GM12864 (cell line): ENCODE measurements around the gene PRR15L.

Source experiments
- DNase-seq: peaks from one replicate; pipeline ENCODE4 v3.0.0-alpha.2; 2011; ENCODE audit warnings: low read depth
- H3K4me3 ChIP-seq: 2 replicates; pipeline ENCODE4 v1.5.1; 2011; ENCODE audit warnings: mild to moderate bottlenecking, low read depth, low read length, control low read depth
- TF ChIP-seq, protein P1 (sequence below): IDR thresholded peaks from 2 replicates; pipeline ENCODE4 v1.5.1; 2011; ENCODE audit warnings: low read depth, mild to moderate bottlenecking, moderate library complexity, low read length, control low read depth, inconsistent platforms; ENCODE audit errors: missing control alignments

PRR15L gene

GRCh38 chr17:47980541-47980940, 22.9 kb upstream of the PRR15L start:
- no peak overlapping the region for H3K4me3 ChIP-seq
- TF ChIP-seq, protein P1, sequence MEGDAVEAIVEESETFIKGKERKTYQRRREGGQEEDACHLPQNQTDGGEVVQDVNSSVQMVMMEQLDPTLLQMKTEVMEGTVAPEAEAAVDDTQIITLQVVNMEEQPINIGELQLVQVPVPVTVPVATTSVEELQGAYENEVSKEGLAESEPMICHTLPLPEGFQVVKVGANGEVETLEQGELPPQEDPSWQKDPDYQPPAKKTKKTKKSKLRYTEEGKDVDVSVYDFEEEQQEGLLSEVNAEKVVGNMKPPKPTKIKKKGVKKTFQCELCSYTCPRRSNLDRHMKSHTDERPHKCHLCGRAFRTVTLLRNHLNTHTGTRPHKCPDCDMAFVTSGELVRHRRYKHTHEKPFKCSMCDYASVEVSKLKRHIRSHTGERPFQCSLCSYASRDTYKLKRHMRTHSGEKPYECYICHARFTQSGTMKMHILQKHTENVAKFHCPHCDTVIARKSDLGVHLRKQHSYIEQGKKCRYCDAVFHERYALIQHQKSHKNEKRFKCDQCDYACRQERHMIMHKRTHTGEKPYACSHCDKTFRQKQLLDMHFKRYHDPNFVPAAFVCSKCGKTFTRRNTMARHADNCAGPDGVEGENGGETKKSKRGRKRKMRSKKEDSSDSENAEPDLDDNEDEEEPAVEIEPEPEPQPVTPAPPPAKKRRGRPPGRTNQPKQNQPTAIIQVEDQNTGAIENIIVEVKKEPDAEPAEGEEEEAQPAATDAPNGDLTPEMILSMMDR: no peak
- no peak for DNase-seq

DNA sequence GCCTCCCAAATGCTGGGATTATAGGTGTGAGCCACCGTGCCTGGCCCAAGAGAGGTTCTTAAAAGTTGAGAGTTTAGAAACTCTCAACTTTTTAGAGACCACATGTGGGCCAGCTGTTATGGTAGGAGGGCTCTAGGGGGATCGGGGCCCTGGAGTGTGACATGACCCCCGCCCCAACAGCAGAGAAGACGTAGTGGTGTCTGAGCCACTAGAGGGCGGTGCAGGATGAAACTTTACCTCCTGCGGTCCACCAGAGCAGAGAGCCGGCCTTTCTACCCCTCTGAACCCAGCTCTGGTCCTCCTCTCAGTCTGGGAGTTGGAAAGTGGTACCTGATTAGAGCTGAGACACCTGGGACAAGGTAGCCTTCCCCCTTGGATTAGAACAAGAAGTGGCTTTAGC, 20.6 kb upstream of the PRR15L start:
- no peak overlapping the region for H3K4me3 ChIP-seq
- no peak for DNase-seq
- TF ChIP-seq, protein P1: peak; percentile 87

GRCh38 chr17:47975823-47976205, 18.1 kb upstream of the PRR15L start:
- DNase-seq: no peak
- TF ChIP-seq, protein P1: no peak
- H3K4me3 ChIP-seq: no peak overlapping the region

GRCh38 chr17:47975189-47975822, 17.6 kb upstream of the PRR15L start:
- no peak for DNase-seq
- TF ChIP-seq, protein P1: no peak
- no peak overlapping the region for H3K4me3 ChIP-seq

GRCh38 chr17:47973541-47973940, 15.9 kb upstream of the PRR15L start:
- TF ChIP-seq, protein P1: no peak

DNA sequence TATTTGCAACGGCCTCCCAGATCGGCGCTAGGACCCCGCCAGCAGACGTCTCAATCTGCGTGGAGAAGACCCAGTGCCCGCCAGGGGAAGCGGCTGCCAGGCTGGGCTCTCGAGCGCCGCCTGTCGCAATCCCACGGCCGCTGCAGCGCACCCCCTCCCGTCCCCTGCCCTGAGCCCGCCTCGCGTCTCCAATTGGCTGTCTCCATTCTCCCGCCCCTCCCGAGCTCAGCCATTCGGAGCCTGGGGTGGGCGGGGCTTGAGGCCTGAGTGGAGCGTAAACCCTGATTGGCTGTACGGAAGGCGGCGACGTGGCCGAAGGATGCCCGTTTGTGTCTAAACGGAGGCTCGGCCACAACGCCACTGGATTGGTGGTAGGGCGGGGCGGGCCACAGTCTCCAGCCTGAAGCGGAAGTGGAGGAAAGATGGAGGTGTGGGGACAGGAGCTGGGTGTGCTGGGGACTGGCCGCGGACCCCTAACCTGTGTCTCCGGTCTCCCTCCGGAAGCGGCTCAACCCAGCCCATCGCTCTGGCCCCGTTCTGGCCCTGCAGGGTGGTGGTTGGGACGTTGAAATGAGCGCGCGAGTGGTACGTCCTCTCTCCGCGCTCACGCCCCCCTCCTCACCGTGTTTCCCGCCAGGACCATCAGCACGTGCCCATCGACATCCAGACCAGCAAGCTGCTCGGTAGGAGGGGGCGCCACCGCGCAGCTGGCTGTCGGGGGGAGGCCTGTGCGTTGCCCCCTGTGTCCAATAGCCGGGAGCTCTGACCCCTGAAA, 13.2 kb upstream of the PRR15L start, which contains the start of gene CDK5RAP3:
TSS of gene CDK5RAP3 (plus strand) at position 389 of the 775 bp plus-strand sequence. CDS start at position 423, 34 bp downstream.
- peak within 1 kb of the TSS; percentile 94 for H3K4me3 ChIP-seq
- peak; percentile 98 for DNase-seq
- TF ChIP-seq, protein P1: peak; percentile 94

More at GRCh38 chr17:47973541-47973940, 15.9 kb upstream of the PRR15L start:
- no peak for DNase-seq
- H3K4me3 ChIP-seq: no peak overlapping the region
